ENCODE data around the gene AP4M1.
"Not testable (repeated sequence)": the region's sequence is repeated elsewhere in the genome, so short reads cannot be mapped to it uniquely, and the experiment has no call there.

Gene AP4M1

DNA sequence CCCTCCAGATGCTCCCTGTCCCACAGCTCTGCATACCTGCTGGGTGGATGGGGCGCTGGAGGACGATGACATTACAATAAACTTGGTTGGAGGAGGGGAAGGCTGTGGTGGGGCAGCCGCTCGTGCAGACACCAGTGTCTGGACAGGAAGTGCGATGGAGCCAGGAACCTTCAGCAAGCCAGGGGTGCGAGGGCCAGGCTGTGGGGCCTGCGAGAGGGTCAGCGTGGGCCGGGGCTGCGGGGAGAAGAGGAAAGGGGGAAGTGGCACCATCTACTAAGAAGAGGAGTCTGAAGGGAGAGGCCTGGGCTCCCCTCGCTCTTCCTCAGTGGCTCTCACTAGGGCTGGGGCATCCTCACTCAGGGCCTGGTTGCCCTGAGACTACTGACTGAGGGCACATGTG, 6.4 kb downstream of the AP4M1 start:
- DNase-seq (ENCODE audit: low read depth): no peak

DNA sequence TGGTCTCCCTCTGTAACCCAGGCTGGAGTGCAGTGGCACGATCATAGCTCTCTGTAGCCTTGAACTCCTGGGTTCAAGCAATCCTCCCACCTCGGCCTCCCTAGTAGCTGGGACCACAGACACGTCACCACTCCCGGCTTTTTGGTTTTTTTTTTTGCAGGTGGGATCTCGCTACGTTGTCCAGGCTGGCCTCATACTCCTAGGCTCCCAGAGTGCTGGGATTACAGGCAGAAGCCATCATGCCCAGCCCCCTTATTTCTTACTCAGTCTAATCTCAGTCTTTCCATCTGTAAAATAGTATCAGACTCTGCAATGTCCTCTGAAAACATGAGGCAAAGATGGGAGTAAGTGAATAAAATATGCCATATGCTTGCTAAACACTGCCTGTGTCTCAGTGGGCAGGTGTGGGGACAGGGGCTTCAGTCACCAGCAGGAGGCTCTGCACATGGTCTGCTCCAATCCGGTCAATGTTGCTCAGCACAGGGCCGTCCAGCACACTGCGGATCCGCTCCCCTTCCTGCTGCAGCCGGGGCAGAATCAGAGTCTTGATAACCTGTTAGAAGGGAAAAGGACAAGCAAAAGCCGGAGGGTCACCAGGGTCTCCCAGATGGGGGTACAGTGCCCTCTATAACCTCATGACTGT, 8.2 kb downstream of the AP4M1 start:
- no peak for DNase-seq (ENCODE audit: low read depth)

DNA sequence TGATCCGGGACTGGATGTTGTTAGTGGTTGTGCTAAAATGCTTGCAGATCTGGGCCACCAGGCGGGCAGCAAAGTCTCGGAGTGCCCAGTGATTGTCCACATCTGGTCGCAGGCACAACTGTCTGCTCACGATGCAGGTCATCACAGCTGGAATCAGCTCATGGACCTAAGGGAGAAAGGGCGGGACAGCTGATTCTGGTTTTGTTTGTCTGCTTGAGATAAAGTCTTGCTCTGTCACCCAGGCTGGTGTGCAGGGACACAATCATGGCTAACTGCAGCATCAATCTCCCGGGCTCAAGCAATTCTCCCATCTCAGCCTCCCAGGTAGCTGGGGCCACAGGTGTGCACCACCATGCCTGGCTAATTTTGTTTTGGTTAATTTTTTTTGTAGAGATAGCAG, 9.7 kb downstream of the AP4M1 start:
- no peak for DNase-seq (ENCODE audit: low read depth)

DNA sequence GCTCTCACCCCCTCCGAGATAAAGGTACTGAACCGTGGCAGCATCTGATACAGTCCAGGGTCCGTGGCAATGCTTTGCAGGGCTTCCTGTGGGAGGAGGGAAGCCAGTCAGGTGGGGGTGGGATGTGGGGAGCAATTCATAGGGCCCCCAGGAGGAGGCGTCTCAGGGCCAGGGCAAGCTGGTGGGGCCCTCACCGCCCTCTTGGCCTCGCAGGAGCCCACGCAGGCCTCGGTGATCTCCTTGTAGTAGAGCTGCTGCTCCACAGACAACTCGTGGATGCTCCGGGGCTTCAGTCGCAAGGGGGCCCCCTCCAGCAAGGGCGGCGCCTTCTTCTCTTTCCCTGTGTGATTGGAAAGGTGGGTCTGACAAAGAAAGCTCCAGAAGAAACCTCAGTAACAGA, 10.5 kb downstream of the AP4M1 start:
- no peak for DNase-seq (ENCODE audit: low read depth)

DNA sequence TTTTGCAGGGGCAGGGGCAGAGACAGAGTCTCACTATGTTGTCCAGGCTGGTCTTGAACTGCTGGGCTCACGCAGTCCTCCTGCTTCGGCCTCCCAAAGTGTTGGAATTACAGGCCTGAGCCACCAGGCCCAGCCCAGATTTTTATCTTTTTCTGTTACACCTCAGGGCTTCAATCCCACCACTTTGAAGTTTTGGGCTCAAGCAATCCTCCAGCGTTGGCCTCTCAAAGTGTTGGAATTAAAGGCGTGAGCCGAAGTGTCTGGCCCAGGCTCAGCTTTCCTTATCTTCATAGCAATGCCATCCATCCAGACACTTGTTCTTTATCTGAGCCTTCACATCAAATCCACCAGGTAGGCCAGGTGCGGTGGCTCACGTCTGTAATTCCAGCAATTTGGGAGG, 13.6 kb downstream of the AP4M1 start:
- no peak for DNase-seq (ENCODE audit: low read depth)

DNA sequence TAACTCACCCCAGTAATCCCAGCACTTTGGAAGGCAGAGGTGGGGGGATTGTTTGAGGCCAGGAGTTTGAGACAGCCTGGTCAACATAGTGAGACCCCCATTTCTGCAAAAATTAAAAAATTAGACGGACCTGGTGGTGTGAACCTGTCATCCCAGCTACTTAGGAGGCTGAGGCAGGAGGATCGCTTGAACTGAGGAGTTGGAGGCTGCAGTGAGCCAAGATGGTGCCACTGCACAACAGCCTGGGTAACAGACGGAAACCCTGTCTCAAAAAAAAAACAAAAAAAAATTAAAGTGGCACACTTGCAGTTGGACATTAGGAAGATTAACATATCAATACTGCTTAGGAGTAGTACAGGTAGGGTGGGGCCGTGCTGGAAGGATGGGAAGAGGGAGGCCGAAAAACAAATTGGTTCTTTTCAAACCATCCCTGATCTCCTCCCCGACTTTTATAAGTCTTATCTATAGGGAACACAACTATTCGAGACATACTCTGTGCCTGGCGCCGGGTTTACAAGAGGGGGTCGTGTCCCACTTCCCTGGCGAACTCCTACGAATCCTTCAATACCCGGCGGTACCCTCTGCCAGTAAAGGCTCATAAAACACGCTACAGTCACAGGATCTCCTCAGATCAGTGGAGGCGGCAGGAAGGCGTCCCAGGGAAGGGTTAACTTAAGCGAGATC, 17.1 kb downstream of the AP4M1 start:
- no peak for DNase-seq (ENCODE audit: low read depth)

DNA sequence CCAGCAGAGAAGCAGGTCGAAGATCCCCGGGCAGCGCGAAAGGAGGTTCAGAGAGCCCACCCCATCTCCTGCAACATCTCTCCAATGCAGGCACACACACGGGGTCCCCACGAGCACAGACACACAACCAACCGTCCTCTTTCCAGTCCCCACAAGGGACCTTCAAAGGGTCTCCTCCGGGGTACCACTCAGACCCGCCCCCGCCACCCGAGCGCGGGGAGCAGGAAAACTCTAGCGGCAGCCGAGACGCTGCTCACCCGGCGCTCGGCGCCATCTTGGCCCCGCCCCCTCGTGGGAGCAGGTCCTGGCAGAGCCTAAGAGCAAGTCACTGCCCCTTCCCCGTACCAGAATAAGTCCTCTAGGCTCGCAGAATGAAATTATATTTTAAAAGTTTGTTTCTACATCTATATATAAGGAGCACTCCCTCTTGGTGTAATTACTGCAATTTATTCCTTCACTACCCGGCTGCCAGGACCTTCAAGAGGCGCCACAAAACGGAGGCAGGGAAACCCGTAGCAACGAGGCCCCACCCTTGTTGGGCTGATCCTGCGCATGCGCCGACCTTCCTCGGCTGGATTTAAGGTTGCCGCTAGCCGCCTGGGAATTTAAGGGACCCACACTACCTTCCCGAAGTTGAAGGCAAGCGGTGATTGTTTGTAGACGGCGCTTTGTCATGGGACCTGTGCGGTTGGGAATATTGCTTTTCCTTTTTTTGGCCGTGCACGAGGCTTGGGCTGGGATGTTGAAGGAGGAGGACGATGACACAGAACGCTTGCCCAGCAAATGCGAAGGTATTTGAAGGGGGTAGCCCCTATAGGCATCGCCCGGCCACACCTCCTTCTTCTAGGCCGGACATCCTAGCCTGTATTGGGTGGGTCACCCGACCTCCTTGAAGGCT, 17.9 kb downstream of the AP4M1 start, which contains the start of the genes CNPY4 and TAF6:
TSS of gene CNPY4 (plus strand) at position 563 of the 898 bp plus-strand sequence. CDS start at position 674, 111 bp downstream.
TSS of gene TAF6 (minus strand) at position 287 of the 898 bp plus-strand sequence. CDS start 5,149 bp downstream, outside the sequence.
- peak; percentile 93 for DNase-seq (ENCODE audit: low read depth)

DNA sequence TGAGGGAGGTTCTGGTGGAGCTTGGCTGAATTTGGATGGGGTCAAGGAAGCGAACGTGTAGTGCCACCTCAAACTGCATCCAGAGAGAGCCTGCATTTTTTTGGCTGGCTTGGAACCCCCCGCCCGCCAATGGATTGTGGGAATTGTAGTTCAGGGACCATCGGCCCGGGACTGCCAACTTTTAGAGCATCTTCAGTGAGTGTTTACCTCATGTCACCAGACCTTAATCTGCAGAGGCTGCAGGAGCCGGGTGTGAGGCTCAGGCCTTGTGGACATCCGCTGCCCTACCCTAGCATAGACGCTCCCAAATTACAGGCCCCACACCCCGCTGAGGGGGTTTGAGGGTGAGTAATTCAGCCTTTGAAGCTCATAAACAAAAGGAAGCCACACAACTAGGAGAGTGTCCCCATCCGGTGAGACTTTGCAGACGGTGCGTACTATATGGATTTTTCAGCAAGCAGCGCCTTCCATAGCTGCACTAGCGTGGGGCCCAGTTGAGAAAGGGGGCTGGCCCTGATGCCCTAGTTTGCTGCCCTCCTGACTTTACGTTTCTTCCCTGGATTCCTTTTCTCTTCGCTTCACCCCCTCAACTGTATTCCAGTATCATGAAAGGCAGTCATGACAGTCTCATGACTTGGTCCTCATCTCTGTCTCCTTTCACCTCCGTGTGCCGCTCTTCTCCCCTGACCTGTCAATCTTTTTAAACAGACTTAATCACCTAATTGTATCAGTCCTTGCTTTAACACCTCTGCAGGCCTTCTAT, 18.7 kb downstream of the AP4M1 start:
- peak; percentile 51 for DNase-seq (ENCODE audit: low read depth)

DNA sequence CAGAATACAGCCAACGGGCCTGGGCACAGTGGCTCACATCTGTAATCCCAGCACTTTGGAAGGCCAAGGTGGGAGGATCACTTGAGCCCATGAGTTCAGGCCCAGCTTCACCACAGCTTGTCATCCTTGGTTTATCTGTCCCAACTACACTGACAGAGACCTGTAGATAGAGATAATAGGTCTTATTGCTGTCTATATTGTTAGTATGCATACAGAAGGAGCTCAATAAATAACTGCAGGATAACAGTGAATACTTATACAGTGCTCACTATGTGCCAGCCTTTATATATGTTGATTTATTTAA, 19.2 kb downstream of the AP4M1 start:
- no peak for DNase-seq (ENCODE audit: low read depth)

DNA sequence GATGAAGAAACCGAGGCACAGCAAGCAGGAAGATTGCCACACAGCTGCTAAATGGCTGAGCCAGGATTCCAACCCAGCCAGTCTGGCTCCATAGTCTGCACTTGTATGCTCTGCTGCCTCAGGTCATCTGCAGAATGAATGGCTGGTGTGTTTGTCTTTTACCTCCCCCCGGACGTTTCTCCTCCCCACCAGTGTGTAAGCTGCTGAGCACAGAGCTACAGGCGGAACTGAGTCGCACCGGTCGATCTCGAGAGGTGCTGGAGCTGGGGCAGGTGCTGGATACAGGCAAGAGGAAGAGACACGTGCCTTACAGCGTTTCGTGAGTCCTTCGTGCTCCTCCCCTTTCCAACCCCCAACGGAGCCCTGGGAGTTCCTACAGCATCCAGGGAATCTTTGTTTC, 20.6 kb downstream of the AP4M1 start:
- no peak for DNase-seq (ENCODE audit: low read depth)

DNA sequence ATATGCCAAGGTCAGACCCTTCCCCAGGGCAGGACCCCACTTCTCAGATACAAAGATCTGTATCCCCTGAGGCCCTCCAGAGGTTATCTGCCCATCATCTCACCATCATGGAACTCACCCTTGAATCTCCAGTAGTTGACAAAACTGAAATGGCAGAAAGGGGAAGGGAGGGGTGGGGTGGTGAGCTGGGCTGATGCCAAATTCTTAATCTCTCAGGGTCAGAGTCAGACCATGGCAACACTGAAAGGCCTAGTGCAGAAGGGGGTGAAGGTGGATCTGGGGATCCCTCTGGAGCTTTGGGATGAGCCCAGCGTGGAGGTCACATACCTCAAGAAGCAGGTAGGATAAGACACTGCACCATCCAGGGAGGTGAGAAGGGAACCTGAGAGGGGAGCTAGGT, 21.1 kb downstream of the AP4M1 start:
- DNase-seq (ENCODE audit: low read depth): no peak

DNA sequence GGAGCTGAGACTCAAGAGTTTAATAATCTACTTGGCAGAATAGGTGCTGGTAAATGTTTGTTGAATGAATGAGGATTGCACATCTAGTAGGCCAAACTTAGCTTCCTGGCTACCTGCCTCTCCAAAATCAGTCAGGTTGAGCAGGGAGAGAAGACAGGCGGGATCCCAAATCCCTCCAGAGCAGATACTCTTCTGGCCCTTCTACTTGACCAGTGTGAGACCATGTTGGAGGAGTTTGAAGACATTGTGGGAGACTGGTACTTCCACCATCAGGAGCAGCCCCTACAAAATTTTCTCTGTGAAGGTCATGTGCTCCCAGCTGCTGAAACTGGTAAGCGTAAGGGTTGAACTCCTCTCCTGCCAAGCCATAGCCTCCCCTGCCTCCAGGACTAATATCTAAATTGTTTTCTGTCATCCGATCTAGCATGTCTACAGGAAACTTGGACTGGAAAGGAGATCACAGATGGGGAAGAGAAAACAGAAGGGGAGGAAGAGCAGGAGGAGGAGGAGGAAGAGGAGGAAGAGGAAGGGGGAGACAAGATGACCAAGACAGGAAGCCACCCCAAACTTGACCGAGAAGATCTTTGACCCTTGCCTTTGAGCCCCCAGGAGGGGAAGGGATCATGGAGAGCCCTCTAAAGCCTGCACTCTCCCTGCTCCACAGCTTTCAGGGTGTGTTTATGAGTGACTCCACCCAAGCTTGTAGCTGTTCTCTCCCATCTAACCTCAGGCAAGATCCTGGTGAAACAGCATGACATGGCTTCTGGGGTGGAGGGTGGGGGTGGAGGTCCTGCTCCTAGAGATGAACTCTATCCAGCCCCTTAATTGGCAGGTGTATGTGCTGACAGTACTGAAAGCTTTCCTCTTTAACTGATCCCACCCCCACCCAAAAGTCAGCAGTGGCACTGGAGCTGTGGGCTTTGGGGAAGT, 23.1 kb downstream of the AP4M1 start:
- no peak for DNase-seq (ENCODE audit: low read depth)

DNA sequence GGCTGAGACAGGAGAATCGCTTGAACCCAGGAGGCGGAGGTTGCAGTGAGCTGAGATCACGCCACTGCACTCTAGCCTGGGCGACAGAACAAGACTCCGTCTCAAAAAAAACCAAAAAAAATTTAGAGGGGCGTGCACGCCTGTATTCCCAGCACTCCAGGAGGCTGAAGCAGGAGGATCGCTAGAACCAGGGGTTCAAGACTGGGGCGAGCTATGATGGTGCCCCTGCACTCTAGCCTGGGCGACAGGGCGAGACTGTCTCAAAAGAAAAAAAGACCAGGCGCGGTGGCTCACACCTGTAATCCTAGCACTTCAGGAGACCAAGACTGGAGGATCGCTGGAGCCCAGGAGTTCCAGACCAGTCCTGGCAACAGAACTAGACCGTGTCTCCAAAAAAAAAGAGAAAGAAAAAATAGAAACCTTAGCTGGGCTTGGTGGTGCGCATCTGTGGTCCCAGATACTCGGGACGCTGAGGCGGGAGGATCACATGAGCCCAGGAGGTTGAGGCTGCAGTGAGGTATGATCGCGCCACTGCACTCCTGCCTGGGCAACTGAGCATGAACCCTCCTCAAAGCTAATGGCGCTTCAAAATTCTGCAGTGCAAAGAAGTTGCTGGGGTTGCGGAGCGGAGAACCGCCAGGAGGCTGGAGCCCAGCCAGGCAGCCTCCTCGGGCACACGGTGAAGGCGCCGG, 24.9 kb downstream of the AP4M1 start:
- DNase-seq (ENCODE audit: low read depth): no peak

DNA sequence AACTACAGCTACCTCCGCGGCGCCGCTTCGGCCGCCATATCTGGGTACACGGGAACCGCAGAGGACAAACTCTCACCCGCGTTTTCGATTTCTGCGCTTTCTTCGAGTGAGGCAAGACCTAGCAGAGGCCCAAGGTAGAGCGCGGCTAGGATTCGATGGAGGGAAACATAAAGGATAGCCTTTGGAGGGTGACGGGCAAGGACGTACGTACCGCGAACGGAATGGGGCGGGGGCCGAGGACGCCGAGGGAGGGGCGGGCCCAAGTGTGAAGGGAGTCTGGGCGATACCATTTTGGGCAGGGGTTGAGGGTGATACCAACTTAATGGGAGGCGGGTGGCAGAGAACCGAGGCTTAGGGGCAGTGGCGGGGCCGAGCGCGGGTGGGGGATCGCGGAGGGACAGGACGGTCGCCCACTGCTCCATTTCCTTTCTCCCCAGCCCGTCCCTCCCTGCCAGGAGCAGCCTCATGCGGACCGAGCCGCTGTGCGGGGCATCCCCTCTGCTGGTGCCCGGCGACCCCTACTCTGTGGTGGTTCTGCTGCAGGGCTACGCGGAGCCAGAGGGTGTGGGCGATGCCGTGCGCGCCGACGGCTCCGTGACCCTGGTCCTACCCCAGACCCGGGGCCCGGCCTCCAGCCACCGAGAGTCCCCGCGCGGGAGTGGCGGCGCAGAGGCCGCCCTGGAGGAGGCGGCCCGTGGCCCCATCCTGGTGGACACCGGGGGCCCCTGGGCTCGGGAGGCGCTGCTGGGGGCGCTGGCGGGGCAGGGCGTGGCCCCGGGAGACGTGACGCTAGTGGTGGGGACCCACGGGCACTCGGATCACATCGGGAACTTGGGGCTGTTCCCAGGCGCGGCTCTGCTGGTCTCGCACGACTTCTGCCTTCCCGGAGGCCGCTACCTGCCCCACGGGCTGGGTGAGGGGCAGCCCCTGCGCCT, 25.8 kb downstream of the AP4M1 start, which contains the start of gene MBLAC1:
TSS of gene MBLAC1 (plus strand) at position 37 of the 935 bp plus-strand sequence. CDS start at position 466, 429 bp downstream.
- peak; percentile 92 for DNase-seq (ENCODE audit: low read depth)

DNA sequence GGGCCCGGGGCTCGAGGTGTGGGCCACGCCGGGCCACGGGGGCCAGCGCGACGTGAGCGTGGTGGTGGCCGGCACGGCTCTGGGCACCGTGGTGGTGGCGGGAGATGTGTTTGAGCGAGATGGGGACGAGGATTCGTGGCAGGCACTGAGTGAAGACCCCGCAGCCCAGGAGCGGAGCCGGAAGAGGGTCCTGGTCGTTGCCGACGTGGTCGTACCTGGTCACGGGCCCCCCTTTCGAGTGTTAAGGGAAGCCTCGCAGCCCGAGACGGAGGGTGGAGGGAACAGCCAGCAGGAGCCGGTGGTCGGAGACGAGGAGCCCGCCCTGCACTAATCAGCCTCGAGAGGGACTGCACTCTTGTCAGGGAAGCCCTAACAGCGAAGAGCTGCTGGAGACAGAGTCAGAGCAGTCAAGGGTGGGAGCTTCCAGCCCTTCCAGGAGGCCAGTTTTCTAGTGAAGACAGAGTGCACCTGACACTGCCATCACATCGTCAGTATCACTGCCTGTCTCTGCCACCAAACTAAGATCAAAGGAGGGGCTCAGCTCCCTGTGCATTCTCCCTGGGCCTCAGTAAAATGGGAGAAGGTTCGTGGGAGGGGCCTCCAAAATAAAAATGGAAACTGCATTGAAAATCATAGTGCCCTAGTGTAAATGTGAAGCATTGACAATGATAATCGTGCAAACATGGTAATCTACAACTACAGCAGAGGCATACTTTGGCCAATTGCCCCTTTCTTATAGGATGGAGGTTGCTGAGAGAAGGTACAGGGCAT, 26.6 kb downstream of the AP4M1 start:
- DNase-seq (ENCODE audit: low read depth): peak; percentile 17

DNA sequence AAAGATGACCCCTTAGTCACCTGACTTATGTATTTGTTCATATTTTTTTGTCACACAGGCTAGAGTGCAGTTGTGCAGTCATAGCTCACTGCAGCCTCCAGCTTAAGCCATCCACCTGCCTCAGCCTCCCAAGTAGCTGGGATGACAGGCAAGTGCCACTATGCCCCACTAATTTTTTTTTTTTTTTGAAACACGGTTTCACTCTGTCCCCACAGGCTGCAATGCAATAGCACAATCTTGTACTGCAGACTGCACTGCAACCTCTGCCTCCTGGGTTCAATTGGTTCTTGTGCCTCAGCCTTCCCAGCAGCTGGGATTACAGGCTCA, 27.2 kb downstream of the AP4M1 start:
- DNase-seq (ENCODE audit: low read depth): no peak

DNA sequence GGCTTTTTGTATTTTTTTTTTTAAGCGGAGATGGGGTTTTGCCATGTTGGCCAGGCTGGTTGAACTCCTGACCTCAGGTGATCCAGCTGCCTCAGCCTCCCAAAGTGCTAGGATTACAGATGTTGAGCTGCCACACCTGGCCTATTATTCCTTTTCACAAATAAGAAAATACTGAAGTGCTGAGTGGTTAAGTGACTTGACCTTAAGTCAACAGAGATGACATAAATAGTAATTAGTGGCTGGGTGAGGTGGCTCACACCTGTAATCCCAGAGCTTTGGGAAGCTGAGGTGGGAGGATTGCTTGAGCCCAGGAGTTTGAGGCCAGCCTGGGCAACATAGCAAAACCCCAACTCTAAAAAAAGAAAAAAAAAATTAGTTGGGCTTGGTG, 28.8 kb downstream of the AP4M1 start:
- DNase-seq (ENCODE audit: low read depth): not testable (repeated sequence)
